HEK293 (cell line): ENCODE results near the gene TNNI3.

ENCODE experiments used
- ATF2 ChIP-seq: fragments of 450-650 bp; formaldehyde crosslinking; IDR thresholded peaks from 2 replicates; pipeline ENCODE4 v1.5.1; 2016; ENCODE audit warnings: missing biosample characterization, missing genetic modification characterization, low read depth
- BCL11B ChIP-seq: fragments of 450-650 bp; formaldehyde crosslinking; IDR thresholded peaks from 2 replicates; pipeline ENCODE4 v1.5.1; 2016; ENCODE audit warnings: low read depth, missing biosample characterization, missing genetic modification characterization
- EGR2 ChIP-seq: fragments of 450-650 bp; formaldehyde crosslinking; IDR thresholded peaks from 2 replicates; pipeline ENCODE4 v1.5.1; 2016; ENCODE audit warnings: low read depth, missing biosample characterization, missing genetic modification characterization
- ELK4 ChIP-seq: IDR thresholded peaks from 2 replicates; pipeline ENCODE4 v1.6.1; 2011; ENCODE audit warnings: mild to moderate bottlenecking, low read depth, low read length, borderline replicate concordance
- GLIS1 ChIP-seq: fragments of 450-650 bp; formaldehyde crosslinking; IDR thresholded peaks from 2 replicates; pipeline ENCODE4 v1.5.1; 2016; ENCODE audit warnings: missing biosample characterization, missing genetic modification characterization
- IKZF3 ChIP-seq: fragments of 450-650 bp; IDR thresholded peaks from 2 replicates; pipeline ENCODE4 v1.5.0; 2018; ENCODE audit warnings: missing biosample characterization, mild to moderate bottlenecking, missing genetic modification characterization, moderate library complexity
- KLF17 ChIP-seq: fragments of 450-650 bp; formaldehyde crosslinking; IDR thresholded peaks from 2 replicates; pipeline ENCODE4 v1.5.1; 2016; ENCODE audit warnings: missing biosample characterization, missing genetic modification characterization
- REST ChIP-seq: fragments of 450-650 bp; formaldehyde crosslinking; IDR thresholded peaks from 2 replicates; pipeline ENCODE4 v1.5.1; 2016; ENCODE audit warnings: missing biosample characterization, missing genetic modification characterization
- SCRT1 ChIP-seq: fragments of 450-650 bp; formaldehyde crosslinking; IDR thresholded peaks from 2 replicates; pipeline ENCODE4 v1.5.1; 2016; ENCODE audit warnings: missing biosample characterization, missing genetic modification characterization, borderline replicate concordance
- SP2 ChIP-seq: fragments of 450-650 bp; formaldehyde crosslinking; IDR thresholded peaks from 2 replicates; pipeline ENCODE4 v1.5.1; 2016; ENCODE audit warnings: missing biosample characterization, missing genetic modification characterization
- ZBTB7A ChIP-seq: fragments of 450-650 bp; formaldehyde crosslinking; IDR thresholded peaks from 2 replicates; pipeline ENCODE4 v1.5.1; 2016; ENCODE audit warnings: low read depth, missing biosample characterization, missing genetic modification characterization
- ZFHX2 ChIP-seq: fragments of 450-650 bp; formaldehyde crosslinking; conservative IDR thresholded peaks from 2 replicates; pipeline ENCODE4 v1.5.1; 2016; ENCODE audit warnings: missing biosample characterization, missing genetic modification characterization
- ZNF169 ChIP-seq: fragments of 450-650 bp; formaldehyde crosslinking; IDR thresholded peaks from 2 replicates; pipeline ENCODE4 v1.5.1; 2016; ENCODE audit warnings: missing biosample characterization, missing genetic modification characterization
- ZNF184 ChIP-seq: fragments of 450-650 bp; IDR thresholded peaks from 2 replicates; pipeline ENCODE4 v1.5.1; 2018; ENCODE audit warnings: missing biosample characterization, mild to moderate bottlenecking, missing genetic modification characterization
- ZNF302 ChIP-seq: fragments of 450-650 bp; formaldehyde crosslinking; IDR thresholded peaks from 2 replicates; pipeline ENCODE4 v1.5.1; 2016; ENCODE audit warnings: missing biosample characterization, missing genetic modification characterization, low read depth
- ZNF311 ChIP-seq: fragments of 450-650 bp; formaldehyde crosslinking; IDR thresholded peaks from 2 replicates; pipeline ENCODE4 v1.5.1; 2017; ENCODE audit warnings: missing biosample characterization, missing genetic modification characterization, borderline replicate concordance
- ZNF366 ChIP-seq: fragments of 450-650 bp; formaldehyde crosslinking; conservative IDR thresholded peaks from 2 replicates; pipeline ENCODE4 v1.5.1; 2016; ENCODE audit warnings: missing biosample characterization, missing genetic modification characterization
- ZNF48 ChIP-seq: fragments of 450-650 bp; formaldehyde crosslinking; IDR thresholded peaks from 2 replicates; pipeline ENCODE4 v1.5.1; 2016; ENCODE audit warnings: missing biosample characterization, missing genetic modification characterization
- ZNF580 ChIP-seq: fragments of 450-650 bp; formaldehyde crosslinking; IDR thresholded peaks from 2 replicates; pipeline ENCODE4 v1.5.1; 2016; ENCODE audit warnings: missing biosample characterization, missing genetic modification characterization
- ZNF660 ChIP-seq: fragments of 450-650 bp; IDR thresholded peaks from 2 replicates; pipeline ENCODE4 v1.5.1; 2018; ENCODE audit warnings: missing biosample characterization, mild to moderate bottlenecking, missing genetic modification characterization
- ZNF747 ChIP-seq: fragments of 450-650 bp; formaldehyde crosslinking; IDR thresholded peaks from 2 replicates; pipeline ENCODE4 v1.5.1; 2016; ENCODE audit warnings: missing biosample characterization, missing genetic modification characterization
- ZSCAN16 ChIP-seq: fragments of 450-650 bp; formaldehyde crosslinking; IDR thresholded peaks from 2 replicates; pipeline ENCODE4 v1.5.1; 2016; ENCODE audit warnings: missing biosample characterization, missing genetic modification characterization
- ZXDB ChIP-seq: fragments of 450-650 bp; formaldehyde crosslinking; IDR thresholded peaks from 2 replicates; pipeline ENCODE4 v1.5.1; 2016; ENCODE audit warnings: missing biosample characterization, missing genetic modification characterization
- TF ChIP-seq, protein P1 (sequence below): fragments of 450-650 bp; formaldehyde crosslinking; IDR thresholded peaks from 2 replicates; pipeline ENCODE4 v1.5.1; 2016; ENCODE audit warnings: missing biosample characterization, missing genetic modification characterization
- TF ChIP-seq, protein P2 (sequence below): fragments of 450-650 bp; formaldehyde crosslinking; IDR thresholded peaks from 2 replicates; pipeline ENCODE4 v1.5.1; 2016; ENCODE audit warnings: missing biosample characterization, missing genetic modification characterization
- TF ChIP-seq, protein P3 (sequence below): fragments of 450-650 bp; formaldehyde crosslinking; IDR thresholded peaks from 2 replicates; pipeline ENCODE4 v1.5.1; 2016; ENCODE audit warnings: missing biosample characterization, missing genetic modification characterization

The TNNI3 gene

GRCh38 chr19:55166530-55167268 lies 9.2 kb upstream of the TNNI3 start, which contains the start of gene DNAAF3 (continued):
- no peak for TF ChIP-seq ELK4
- TF ChIP-seq REST (tag by site-specific recombination), result no peak
- peak; percentile 80 for TF ChIP-seq ZNF660 (tag by site-specific recombination)
- TF ChIP-seq ZXDB, result peak; percentile 47; the same call in 1 of the 2 replicates
- TF ChIP-seq EGR2 (tag by site-specific recombination), result peak; percentile 67
- TF ChIP-seq, protein P1, sequence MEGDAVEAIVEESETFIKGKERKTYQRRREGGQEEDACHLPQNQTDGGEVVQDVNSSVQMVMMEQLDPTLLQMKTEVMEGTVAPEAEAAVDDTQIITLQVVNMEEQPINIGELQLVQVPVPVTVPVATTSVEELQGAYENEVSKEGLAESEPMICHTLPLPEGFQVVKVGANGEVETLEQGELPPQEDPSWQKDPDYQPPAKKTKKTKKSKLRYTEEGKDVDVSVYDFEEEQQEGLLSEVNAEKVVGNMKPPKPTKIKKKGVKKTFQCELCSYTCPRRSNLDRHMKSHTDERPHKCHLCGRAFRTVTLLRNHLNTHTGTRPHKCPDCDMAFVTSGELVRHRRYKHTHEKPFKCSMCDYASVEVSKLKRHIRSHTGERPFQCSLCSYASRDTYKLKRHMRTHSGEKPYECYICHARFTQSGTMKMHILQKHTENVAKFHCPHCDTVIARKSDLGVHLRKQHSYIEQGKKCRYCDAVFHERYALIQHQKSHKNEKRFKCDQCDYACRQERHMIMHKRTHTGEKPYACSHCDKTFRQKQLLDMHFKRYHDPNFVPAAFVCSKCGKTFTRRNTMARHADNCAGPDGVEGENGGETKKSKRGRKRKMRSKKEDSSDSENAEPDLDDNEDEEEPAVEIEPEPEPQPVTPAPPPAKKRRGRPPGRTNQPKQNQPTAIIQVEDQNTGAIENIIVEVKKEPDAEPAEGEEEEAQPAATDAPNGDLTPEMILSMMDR (tag by site-specific recombination), result peak; percentile 17; the same call in 1 of the 2 replicates
- TF ChIP-seq ZNF169 (tag by site-specific recombination), result no peak
- TF ChIP-seq SP2 (tag by site-specific recombination), result peak; percentile 97
- TF ChIP-seq ZSCAN16 (tag by site-specific recombination), result no peak
- TF ChIP-seq ZNF366 (tag by site-specific recombination), result 0 out of 2 replicates have a peak, but pooled peaks have one; percentile 28
- TF ChIP-seq GLIS1 (tag by site-specific recombination), result 0 out of 2 replicates have a peak, but pooled peaks have one; percentile 24
- no peak for TF ChIP-seq ATF2 (tag by site-specific recombination)
- TF ChIP-seq, protein P2, sequence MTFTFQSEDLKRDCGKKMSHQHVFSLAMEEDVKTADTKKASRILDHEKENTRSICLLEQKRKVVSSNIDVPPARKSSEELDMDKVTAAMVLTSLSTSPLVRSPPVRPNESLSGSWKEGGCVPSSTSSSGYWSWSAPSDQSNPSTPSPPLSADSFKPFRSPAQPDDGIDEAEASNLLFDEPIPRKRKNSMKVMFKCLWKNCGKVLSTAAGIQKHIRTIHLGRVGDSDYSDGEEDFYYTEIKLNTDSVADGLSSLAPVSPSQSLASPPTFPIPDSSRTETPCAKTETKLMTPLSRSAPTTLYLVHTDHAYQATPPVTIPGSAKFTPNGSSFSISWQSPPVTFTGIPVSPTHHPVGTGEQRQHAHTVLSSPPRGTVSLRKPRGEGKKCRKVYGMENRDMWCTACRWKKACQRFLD, result no peak
- TF ChIP-seq BCL11B (tag by site-specific recombination), result no peak
- TF ChIP-seq SCRT1, result peak; percentile 99
- 0 out of 2 replicates have a peak, but pooled peaks have one; percentile 23 for TF ChIP-seq ZBTB7A (tag by site-specific recombination)
- TF ChIP-seq, protein P3, sequence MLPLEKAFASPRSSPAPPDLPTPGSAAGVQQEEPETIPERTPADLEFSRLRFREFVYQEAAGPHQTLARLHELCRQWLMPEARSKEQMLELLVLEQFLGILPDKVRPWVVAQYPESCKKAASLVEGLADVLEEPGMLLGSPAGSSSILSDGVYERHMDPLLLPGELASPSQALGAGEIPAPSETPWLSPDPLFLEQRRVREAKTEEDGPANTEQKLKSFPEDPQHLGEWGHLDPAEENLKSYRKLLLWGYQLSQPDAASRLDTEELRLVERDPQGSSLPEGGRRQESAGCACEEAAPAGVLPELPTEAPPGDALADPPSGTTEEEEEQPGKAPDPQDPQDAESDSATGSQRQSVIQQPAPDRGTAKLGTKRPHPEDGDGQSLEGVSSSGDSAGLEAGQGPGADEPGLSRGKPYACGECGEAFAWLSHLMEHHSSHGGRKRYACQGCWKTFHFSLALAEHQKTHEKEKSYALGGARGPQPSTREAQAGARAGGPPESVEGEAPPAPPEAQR (tag by site-specific recombination), result peak; percentile 65; the same call in 1 of the 2 replicates
- TF ChIP-seq IKZF3 (tag by site-specific recombination), result peak; percentile 57; the same call in 1 of the 2 replicates
- no peak for TF ChIP-seq ZNF311 (tag by site-specific recombination)
- no peak for TF ChIP-seq ZNF302
- TF ChIP-seq ZNF747 (tag by site-specific recombination), result no peak
- TF ChIP-seq ZNF184 (tag by site-specific recombination), result no peak
- no peak for TF ChIP-seq ZNF48 (tag by site-specific recombination)
- TF ChIP-seq ZNF580, result no peak
- peak; percentile 74 for TF ChIP-seq ZFHX2
- 0 out of 2 replicates have a peak, but pooled peaks have one; percentile 41 for TF ChIP-seq KLF17 (tag by site-specific recombination)
